ENCODE results near the gene ELL.

ELL gene

DNA sequence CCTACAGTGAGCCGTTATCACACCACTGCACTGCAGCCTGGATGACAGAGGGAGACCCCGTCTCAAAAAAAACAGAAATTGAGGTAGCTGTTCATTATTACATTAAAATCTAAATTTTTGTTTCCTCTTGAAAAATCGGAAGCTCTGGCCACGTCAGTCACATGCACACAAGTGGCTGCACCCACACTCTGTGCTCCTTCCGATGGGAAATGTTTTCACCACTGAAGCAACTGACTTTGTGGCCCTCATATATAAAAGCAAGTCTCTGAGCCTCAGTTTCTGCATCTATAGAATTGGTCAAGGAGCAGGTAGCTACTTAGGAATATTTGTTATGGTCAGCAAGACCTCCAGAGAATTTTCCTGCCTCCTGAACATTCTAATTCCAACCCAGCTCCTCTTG lies 128.9 kb downstream of the ELL start:
- ATAC-seq: no peak
- TF ChIP-seq ESRRG (CRISPR knock-in tag; IDR thresholded peaks at IDR 0.05) (no peak), CREB5 (CRISPR knock-in tag; IDR thresholded peaks at IDR 0.05; ENCODE audit: low read depth) (no peak), SNAI2 (CRISPR knock-in tag; IDR thresholded peaks at IDR 0.05) (no peak), ZFP30 (CRISPR knock-in tag; IDR thresholded peaks at IDR 0.05) (no peak), ARNTL (CRISPR knock-in tag; IDR thresholded peaks at IDR 0.05; ENCODE audit: borderline replicate concordance, low read depth) (no peak), PPARA (CRISPR knock-in tag; IDR thresholded peaks at IDR 0.05; ENCODE audit: borderline replicate concordance) (no peak), ZNF8 (CRISPR knock-in tag; IDR thresholded peaks at IDR 0.05) (no peak), TCF4 (CRISPR knock-in tag; IDR thresholded peaks at IDR 0.05; ENCODE audit: borderline replicate concordance) (no peak), PATZ1 (CRISPR knock-in tag; IDR thresholded peaks at IDR 0.05; ENCODE audit: borderline replicate concordance) (no peak), GLIS3 (CRISPR knock-in tag; IDR thresholded peaks at IDR 0.05) (no peak), BACH2 (CRISPR knock-in tag; IDR thresholded peaks at IDR 0.05; ENCODE audit: borderline replicate concordance) (no peak)
- TF ChIP-seq, protein P1, sequence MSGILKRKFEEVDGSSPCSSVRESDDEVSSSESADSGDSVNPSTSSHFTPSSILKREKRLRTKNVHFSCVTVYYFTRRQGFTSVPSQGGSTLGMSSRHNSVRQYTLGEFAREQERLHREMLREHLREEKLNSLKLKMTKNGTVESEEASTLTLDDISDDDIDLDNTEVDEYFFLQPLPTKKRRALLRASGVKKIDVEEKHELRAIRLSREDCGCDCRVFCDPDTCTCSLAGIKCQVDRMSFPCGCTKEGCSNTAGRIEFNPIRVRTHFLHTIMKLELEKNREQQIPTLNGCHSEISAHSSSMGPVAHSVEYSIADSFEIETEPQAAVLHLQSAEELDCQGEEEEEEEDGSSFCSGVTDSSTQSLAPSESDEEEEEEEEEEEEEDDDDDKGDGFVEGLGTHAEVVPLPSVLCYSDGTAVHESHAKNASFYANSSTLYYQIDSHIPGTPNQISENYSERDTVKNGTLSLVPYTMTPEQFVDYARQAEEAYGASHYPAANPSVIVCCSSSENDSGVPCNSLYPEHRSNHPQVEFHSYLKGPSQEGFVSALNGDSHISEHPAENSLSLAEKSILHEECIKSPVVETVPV (CRISPR knock-in tag; IDR thresholded peaks at IDR 0.05): no peak
- TF ChIP-seq, protein P2, sequence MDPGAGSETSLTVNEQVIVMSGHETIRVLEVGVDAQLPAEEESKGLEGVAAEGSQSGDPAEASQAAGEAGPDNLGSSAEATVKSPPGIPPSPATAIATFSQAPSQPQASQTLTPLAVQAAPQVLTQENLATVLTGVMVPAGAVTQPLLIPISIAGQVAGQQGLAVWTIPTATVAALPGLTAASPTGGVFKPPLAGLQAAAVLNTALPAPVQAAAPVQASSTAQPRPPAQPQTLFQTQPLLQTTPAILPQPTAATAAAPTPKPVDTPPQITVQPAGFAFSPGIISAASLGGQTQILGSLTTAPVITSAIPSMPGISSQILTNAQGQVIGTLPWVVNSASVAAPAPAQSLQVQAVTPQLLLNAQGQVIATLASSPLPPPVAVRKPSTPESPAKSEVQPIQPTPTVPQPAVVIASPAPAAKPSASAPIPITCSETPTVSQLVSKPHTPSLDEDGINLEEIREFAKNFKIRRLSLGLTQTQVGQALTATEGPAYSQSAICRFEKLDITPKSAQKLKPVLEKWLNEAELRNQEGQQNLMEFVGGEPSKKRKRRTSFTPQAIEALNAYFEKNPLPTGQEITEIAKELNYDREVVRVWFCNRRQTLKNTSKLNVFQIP (CRISPR knock-in tag; IDR thresholded peaks at IDR 0.05; ENCODE audit: borderline replicate concordance, low read depth): no peak

Measured in SK-N-SH treated with all-trans-retinoic acid at 6 μM for 48 hours (cell line).